ENCODE results near the gene IGF2BP2.

IGF2BP2 gene

DNA sequence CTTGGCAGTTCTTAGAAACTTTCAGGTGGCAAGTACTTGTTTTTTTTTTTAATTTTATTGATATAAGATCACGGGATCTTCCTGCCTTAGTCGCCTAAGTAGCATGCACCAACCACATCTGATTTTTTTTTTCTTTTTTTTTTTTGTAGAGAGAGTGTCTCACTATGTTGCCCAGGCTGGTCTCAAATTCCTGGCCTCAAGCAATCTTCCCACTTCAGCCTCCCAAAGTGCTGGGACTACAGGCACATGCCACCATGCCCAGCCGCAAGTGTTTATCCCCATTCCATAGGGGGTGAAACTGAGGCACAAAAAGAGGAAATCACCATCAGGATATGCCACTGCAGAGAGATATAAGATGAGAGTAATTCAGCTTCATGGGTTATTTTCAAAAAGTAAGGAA is 102.9 kb downstream of the IGF2BP2 start:
- DNase-seq (ENCODE audit: low read depth) = no peak
- TF ChIP-seq CTCF (IDR thresholded peaks at IDR 0.05; ENCODE audit: control insufficient read depth, extremely low read depth, insufficient read depth) = no peak
- H3K4me3 ChIP-seq (ENCODE audit: low read depth, low read length) = no peak overlapping the region

DNA sequence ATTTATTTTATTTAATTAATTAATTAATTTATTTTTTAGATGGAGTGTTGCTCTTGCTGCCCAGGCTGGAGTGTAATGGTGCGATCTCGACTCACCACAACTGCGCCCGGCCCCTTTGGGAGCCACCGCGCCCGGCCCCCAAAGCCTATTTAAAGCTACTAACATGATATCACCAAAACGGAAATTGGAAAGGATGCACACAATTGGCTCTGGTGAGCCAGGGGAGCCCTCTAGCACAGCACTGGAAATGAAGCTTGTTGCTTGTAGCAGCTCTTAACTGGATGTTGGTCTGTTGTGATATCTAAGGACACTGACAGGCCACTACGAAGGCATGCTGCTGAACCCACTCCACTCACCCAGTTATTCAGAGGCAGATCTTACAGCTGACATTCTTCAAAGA is 104.5 kb downstream of the IGF2BP2 start:
- TF ChIP-seq CTCF (IDR thresholded peaks at IDR 0.05; ENCODE audit: control insufficient read depth, extremely low read depth, insufficient read depth) = no peak
- DNase-seq (ENCODE audit: low read depth) = no peak
- no peak overlapping the region for H3K4me3 ChIP-seq (ENCODE audit: low read depth, low read length)

DNA sequence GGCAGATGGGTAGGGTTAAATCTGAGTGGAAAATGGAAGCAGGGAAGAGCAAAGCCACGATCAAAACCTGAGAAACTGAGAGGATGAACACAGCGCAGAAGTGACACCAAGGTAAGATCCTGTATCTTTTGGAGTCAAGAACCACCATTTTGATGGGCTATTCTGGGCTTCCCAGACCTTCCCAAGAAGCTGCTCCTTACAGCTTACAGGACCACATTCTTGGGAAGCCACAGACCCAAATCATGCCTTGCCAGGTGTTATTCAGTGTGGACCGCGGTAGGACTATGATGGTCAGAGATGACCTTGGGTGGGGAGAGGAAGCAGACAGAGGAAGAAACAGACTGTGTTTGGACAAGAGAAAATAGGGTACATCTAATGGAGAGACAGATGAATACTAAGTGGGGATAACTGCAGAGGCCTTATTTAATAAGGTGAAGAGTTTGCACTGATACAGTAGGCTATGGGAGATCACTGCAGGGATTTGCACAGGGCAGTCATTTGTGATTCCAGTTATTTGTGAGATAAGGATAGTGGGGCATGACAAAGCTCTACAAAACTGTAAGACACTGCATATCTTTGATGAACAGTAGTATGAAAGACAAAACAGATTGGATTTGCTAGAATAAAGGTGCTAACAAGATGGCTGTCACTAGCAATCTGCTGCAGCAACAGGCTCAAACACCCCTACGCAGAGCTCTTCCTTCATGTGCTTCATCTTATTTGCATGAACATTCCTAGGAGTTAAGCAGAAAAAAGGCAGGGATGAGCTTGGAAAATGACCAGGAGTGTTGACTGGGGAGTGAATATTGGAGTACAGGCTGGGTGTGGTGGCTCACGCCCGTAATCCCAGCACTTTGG is 105.9 kb downstream of the IGF2BP2 start:
- H3K4me3 ChIP-seq (ENCODE audit: low read depth, low read length) = no peak overlapping the region
- TF ChIP-seq CTCF (IDR thresholded peaks at IDR 0.05; ENCODE audit: control insufficient read depth, extremely low read depth, insufficient read depth) = no peak
- no peak for DNase-seq (ENCODE audit: low read depth)

GRCh38 chr3:185717627-185718402 is 107.0 kb downstream of the IGF2BP2 start:
- no peak overlapping the region for H3K4me3 ChIP-seq (ENCODE audit: low read depth, low read length)
- DNase-seq (ENCODE audit: low read depth) = no peak
- TF ChIP-seq CTCF (IDR thresholded peaks at IDR 0.05; ENCODE audit: control insufficient read depth, extremely low read depth, insufficient read depth) = no peak

- TF ChIP-seq CTCF (IDR thresholded peaks at IDR 0.05; ENCODE audit: control insufficient read depth, extremely low read depth, insufficient read depth) = no peak
- no peak overlapping the region for H3K4me3 ChIP-seq (ENCODE audit: low read depth, low read length)
- no peak for DNase-seq (ENCODE audit: low read depth)
Observed at GRCh38 chr3:185717121-185717520, 107.7 kb downstream of the IGF2BP2 start.

DNA sequence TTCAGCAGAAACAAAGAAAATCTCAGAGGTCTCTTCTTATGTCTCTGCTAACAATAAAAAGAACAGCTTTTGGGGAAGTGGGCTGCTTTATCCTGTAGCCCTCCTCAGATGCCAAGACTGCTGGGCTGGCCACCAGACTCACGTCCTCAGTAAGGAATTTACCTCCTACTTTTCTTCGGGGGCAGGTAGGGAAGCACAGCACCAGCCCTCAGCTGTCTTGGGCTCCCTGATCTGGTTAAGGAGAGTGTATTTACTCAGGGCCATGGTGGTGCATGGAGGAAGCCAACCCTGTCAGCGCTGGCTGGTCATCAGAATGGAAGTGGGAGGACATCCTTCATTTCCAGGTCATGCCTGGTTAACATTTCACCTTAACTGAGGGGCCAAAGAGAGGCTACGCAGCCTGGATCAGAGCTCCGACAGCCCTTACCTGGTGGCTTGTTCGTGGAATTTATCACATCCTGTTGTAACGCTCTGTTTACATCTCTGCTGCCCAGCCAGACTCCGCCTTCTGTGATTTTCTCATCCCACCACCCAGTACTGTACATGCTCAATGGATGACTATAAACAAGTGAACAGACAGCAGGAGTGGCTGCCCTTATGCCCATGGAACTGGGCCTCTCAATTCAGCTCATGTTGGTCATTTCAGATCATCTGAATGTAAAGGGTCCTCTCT is 108.3 kb downstream of the IGF2BP2 start:
- H3K4me3 ChIP-seq (ENCODE audit: low read depth, low read length) = no peak overlapping the region
- TF ChIP-seq CTCF (IDR thresholded peaks at IDR 0.05; ENCODE audit: control insufficient read depth, extremely low read depth, insufficient read depth) = no peak
- DNase-seq (ENCODE audit: low read depth) = no peak
